WERI-Rb-1 (cell line): Measurements from ENCODE around the gene ZSCAN10.
A peak's percentile ranks its signal among the peaks of the same experiment; 100 is the strongest.

Source experiments
- DNase-seq: peaks from one replicate; pipeline ENCODE4 v3.0.0-alpha.2; 2020
- H3K27ac ChIP-seq: fragments of 250-450 bp; sonication (Bioruptor Pico); 2 replicates; pipeline ENCODE4 v1.5.1; 2020; ENCODE audit warnings: mild to moderate bottlenecking, moderate library complexity
- H3K27me3 ChIP-seq: fragments of 250-450 bp; sonication (Bioruptor Pico); 2 replicates; pipeline ENCODE4 v1.5.1; 2021; ENCODE audit warnings: mild to moderate bottlenecking, low read depth, moderate library complexity; ENCODE audit not compliant: insufficient read depth, severe bottlenecking
- H3K36me3 ChIP-seq: fragments of 250-450 bp; sonication (Bioruptor Pico); 2 replicates; pipeline ENCODE4 v1.5.1; 2020; ENCODE audit warnings: mild to moderate bottlenecking, moderate library complexity
- H3K4me3 ChIP-seq: 2 replicates; pipeline ENCODE4 v1.5.1; 2011; ENCODE audit warnings: low read depth, mild to moderate bottlenecking, control low read depth, low read length
- H3K9me3 ChIP-seq: fragments of 250-450 bp; sonication (Bioruptor Pico); 2 replicates; pipeline ENCODE4 v1.5.1; 2021; ENCODE audit warnings: mild to moderate bottlenecking, moderate library complexity; ENCODE audit not compliant: severe bottlenecking
- CTCF ChIP-seq: IDR thresholded peaks from 2 replicates; pipeline ENCODE4 v1.5.1; 2011; ENCODE audit warnings: low read depth, mild to moderate bottlenecking, control low read depth, inconsistent platforms, low read length

ZSCAN10 gene

GRCh38 chr16:3115003-3115402 is 15.9 kb upstream of the ZSCAN10 start:
- peaks cover 18% of the 10 kb centered on the region for H3K36me3 ChIP-seq
- H3K9me3 ChIP-seq: no peaks in the 10 kb centered on the region
- no peak overlapping the region for H3K27ac ChIP-seq
- H3K27me3 ChIP-seq: no peaks in the 10 kb centered on the region
- no peak for TF ChIP-seq CTCF
- no peak for DNase-seq
- no peak overlapping the region for H3K4me3 ChIP-seq

GRCh38 chr16:3113765-3114479 is 14.8 kb upstream of the ZSCAN10 start:
- H3K27ac ChIP-seq: no peak overlapping the region
- DNase-seq: no peak
- TF ChIP-seq CTCF: no peak
- H3K4me3 ChIP-seq: no peak overlapping the region
- no peaks in the 10 kb centered on the region for H3K27me3 ChIP-seq
- no peaks in the 10 kb centered on the region for H3K9me3 ChIP-seq
- H3K36me3 ChIP-seq: peaks cover 12% of the 10 kb centered on the region

- peak; percentile 25 for DNase-seq
- TF ChIP-seq CTCF: no peak
- Histone ChIP-seq H3K27me3 (no peaks in the 10 kb centered on the region), H3K9me3 (no peaks in the 10 kb centered on the region), H3K36me3 (peaks cover 11% of the 10 kb centered on the region), H3K4me3 (peak overlapping the region; percentile 73), H3K27ac (peak overlapping the region; percentile 58)
Measured at GRCh38 chr16:3112881-3113574, 13.9 kb upstream of the ZSCAN10 start.

GRCh38 chr16:3112058-3112880 is 13.2 kb upstream of the ZSCAN10 start, which contains the start of gene ZNF205:
TSS of gene ZNF205 (plus strand) at chr16:3112586. CDS start at chr16:3113431, 845 bp downstream.
- DNase-seq: peak; percentile 88
- TF ChIP-seq CTCF: no peak
- Histone ChIP-seq H3K4me3 (peak within 1 kb of the TSS; percentile 73), H3K27me3 (no peaks in the 10 kb centered on the region), H3K36me3 (peaks cover 10% of the 10 kb centered on the region), H3K9me3 (no peaks in the 10 kb centered on the region), H3K27ac (peak within 1 kb of the TSS; percentile 58)

- peak; percentile 95 for DNase-seq
- no peak for TF ChIP-seq CTCF
- Histone ChIP-seq H3K4me3 (peak overlapping the region; percentile 72), H3K27me3 (no peaks in the 10 kb centered on the region), H3K9me3 (no peaks in the 10 kb centered on the region), H3K27ac (peak overlapping the region; percentile 97), H3K36me3 (no peaks in the 10 kb centered on the region; the same call in 1 of the 2 replicates)
Measured at GRCh38 chr16:3106205-3106928, 7.3 kb upstream of the ZSCAN10 start.
